GM12891 (cell line): ENCODE results near the gene AGRN.

Experiments used
- POLR2A ChIP-seq: IDR thresholded peaks from 2 replicates; pipeline ENCODE4 v1.6.1; 2011; ENCODE audit warnings: low read depth, low read length, control low read depth
- POLR2AphosphoS5 ChIP-seq: IDR thresholded peaks from 2 replicates; pipeline ENCODE4 v1.6.1; 2011; ENCODE audit warnings: low read depth, low read length, control low read depth
- TAF1 ChIP-seq: IDR thresholded peaks from 2 replicates; pipeline ENCODE4 v1.6.1; 2011; ENCODE audit warnings: low read depth, low read length, control low read depth

- TF ChIP-seq POLR2AphosphoS5: no peak
- no peak for TF ChIP-seq TAF1
- TF ChIP-seq POLR2A: no peak
Observed at GRCh38 chr1:1059494-1060280, 39.8 kb downstream of the AGRN start.
